ENCODE data around the gene KBTBD13.

KBTBD13 gene

DNA sequence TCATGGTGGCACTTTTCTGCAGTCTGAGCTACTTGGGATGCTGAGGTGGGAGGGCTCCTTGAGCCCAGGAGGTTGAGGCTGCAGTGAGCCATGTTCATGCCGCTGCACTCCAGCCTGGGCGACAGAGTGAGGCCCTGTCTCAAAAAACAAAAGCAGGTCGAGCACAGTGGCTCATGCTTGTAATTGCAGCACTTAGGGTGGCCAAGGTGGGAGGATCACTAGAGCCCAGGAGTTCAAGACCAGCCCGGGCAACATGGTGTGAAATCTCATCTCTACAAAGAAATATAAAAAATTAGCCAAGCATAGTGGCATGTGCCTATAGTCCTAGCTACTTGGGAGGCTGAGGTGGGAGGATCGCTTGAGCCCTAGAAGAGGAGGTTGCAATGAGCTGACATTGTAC is 28.5 kb downstream of the KBTBD13 start:
- no peak for DNase-seq (ENCODE audit: low read depth in 1 of 2, low spot score in 1 of 2)

DNA sequence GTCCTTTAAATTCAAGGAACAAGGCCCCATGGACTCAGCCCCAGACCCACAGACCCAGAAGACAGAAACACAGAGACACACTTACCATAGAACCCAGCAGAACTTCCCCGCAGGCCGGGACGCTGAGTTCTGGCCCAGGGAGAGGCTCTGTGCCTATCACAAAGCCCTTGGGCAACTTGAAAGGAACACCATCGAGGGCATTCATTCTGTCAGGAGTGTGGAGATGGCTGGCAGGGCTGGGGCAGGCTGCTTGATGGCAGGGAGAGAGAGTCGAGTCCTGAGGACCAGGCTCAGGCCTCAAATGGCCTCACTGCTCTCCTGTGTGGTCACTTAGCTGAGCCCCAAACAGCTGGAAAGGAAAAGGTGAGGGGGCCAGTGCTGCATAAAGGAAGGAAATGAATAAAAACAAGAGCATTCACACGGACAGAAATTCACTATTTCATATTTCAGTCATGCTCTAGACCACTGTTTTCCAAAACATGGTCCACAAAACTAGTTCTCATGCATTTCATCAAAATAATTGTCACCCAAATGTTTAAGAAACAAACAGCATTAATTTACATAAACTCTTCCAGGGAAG is 29.6 kb downstream of the KBTBD13 start:
- DNase-seq (ENCODE audit: low read depth in 1 of 2, low spot score in 1 of 2): no peak

DNA sequence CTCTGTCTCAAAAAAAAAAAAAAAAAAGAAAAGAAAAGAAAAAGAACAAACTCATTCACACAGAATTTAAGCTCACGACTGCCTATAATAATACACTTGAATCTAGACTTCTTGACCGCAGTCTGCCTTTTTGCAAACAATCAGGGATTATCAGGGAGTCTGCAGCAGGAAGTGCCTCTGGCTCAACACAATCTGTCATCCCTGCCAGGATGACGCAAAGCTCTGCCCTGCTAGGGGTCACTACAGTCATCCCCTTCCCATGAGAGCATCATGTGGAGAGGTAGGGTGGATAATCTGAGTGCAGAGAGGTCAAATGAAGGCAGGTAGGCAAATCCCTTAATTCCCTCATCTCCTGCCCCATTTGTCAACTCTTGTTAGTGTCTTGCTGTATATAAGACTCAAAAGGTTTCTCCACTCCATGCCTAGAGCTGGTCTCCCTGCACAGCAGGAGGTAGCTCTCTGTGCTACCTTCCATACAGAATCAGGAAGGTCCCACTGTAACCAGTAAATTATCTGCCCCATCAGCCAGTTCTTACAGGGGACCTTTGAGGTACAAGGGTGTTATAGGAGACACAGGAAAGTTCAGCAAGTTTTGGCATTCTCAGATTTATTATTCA is 34.2 kb downstream of the KBTBD13 start:
- DNase-seq (ENCODE audit: low read depth in 1 of 2, low spot score in 1 of 2): no peak

DNA sequence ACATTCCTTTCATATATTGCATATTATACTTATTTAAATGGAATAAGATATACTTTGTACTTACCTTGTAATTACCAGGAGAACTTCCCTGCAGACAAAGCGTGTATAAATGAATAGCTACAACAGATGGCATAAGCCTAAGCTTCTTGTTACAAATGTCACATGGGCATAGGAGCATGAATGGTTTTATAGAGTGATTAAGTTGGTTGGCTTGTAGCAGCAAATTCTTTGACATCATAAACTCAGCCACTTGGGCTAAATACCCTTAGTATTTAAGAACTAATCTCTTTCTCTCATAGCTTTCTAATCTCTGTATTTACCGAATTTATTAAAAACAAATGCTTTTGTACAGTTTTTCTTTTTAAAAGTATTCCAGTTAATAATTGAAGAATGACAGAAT is 38.5 kb downstream of the KBTBD13 start, which contains the start of gene UBAP1L:
TSS of gene UBAP1L (minus strand) at position 115 of the 400 bp plus-strand sequence. CDS start 8,985 bp downstream, outside the sequence.
- DNase-seq (ENCODE audit: low read depth in 1 of 2, low spot score in 1 of 2): no peak

DNA sequence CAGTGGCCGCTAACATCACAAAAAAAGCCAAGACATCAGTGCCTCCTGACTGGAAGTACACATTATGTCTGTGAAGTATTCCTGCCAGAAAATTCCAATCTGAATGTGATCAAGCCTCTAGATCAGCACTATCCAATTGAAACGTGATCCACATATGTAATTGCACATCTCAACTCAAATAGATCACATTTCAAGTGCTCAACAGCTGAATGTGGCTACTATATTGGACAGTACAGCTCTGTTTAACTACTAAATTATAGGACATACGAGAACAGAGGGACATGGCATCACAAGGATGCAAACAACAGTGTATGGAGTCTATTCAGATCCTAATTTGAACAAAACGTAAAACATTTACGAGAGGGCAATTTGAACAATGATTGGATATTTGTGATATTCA is 39.0 kb downstream of the KBTBD13 start:
- no peak for DNase-seq (ENCODE audit: low read depth in 1 of 2, low spot score in 1 of 2)

Data from stimulated activated CD4-positive, alpha-beta T cell treated with anti-CD3 and anti-CD28 coated beads, Interleukin-15, amount 100 ng/mL, for 1 hour (primary cell).